Type B pancreatic cell (in vitro differentiated cells): ENCODE data around the gene ABHD2. TPM values are rescaled to one million over a fixed set of nuclear protein-coding genes. Genes with fewer than 3 reads are reported as not detected.

Experiments used
- DNase-seq: peaks from one replicate; pipeline ENCODE4 v3.0.0; 2021; ENCODE audit warnings: mixed read lengths; ENCODE audit not compliant: unreplicated experiment; ENCODE audit errors: extremely low spot score
- H3K27ac Mint-ChIP-seq: 2 replicates; pipeline ENCODE4 v1.8.0; 2021; ENCODE audit warnings: mild to moderate bottlenecking, mixed read lengths
- H3K27me3 Mint-ChIP-seq: 2 replicates; pipeline ENCODE4 v1.8.0; 2021; ENCODE audit warnings: mixed read lengths
- H3K36me3 Mint-ChIP-seq: 2 replicates; pipeline ENCODE4 v1.8.0; 2021; ENCODE audit warnings: mixed read lengths
- H3K4me1 Mint-ChIP-seq: one replicate; pipeline ENCODE4 v1.8.0; 2021; ENCODE audit warnings: mixed read lengths; ENCODE audit not compliant: unreplicated experiment
- H3K4me3 Mint-ChIP-seq: 2 replicates; pipeline ENCODE4 v1.8.0; 2021; ENCODE audit warnings: mild to moderate bottlenecking, mixed read lengths
- H3K9me3 Mint-ChIP-seq: 2 replicates; pipeline ENCODE4 v1.8.0; 2021; ENCODE audit warnings: mixed read lengths
- total RNA-seq: library from RNA; stranded (reverse); gene quantifications from 2 replicates; pipeline ENCODE4 v1.2.1, GENCODE V29; 2021; ENCODE audit warnings: low replicate concordance
- TF ChIP-seq, protein P1 (sequence below): fragments of 200-600 bp; sonication (generic); conservative IDR thresholded peaks from 2 replicates; pipeline ENCODE4 v1.5.0; 2021; ENCODE audit warnings: antibody characterized with exemption, mild to moderate bottlenecking

Gene ABHD2
- total RNA-seq, 1 donor from 2014 or later = 55.4 TPM

- no peaks in the 10 kb centered on the region for H3K27me3 Mint-ChIP-seq
- TF ChIP-seq, protein P1, sequence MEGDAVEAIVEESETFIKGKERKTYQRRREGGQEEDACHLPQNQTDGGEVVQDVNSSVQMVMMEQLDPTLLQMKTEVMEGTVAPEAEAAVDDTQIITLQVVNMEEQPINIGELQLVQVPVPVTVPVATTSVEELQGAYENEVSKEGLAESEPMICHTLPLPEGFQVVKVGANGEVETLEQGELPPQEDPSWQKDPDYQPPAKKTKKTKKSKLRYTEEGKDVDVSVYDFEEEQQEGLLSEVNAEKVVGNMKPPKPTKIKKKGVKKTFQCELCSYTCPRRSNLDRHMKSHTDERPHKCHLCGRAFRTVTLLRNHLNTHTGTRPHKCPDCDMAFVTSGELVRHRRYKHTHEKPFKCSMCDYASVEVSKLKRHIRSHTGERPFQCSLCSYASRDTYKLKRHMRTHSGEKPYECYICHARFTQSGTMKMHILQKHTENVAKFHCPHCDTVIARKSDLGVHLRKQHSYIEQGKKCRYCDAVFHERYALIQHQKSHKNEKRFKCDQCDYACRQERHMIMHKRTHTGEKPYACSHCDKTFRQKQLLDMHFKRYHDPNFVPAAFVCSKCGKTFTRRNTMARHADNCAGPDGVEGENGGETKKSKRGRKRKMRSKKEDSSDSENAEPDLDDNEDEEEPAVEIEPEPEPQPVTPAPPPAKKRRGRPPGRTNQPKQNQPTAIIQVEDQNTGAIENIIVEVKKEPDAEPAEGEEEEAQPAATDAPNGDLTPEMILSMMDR = no peak
- no peaks in the 10 kb centered on the region for H3K9me3 Mint-ChIP-seq
- no peak overlapping the region for H3K4me3 Mint-ChIP-seq
- no peak for DNase-seq
- no peak overlapping the region for H3K27ac Mint-ChIP-seq
- H3K36me3 Mint-ChIP-seq = peaks cover 4% of the 10 kb centered on the region
- peaks cover 50% of the 10 kb centered on the region for H3K4me1 Mint-ChIP-seq
Observed at GRCh38 chr15:89111352-89111751, 23.1 kb downstream of the ABHD2 start.

- H3K4me1 Mint-ChIP-seq = peaks cover 50% of the 10 kb centered on the region
- TF ChIP-seq, protein P1 = no peak
- H3K27ac Mint-ChIP-seq = peak overlapping the region; percentile 58
- no peak for DNase-seq
- H3K27me3 Mint-ChIP-seq = no peaks in the 10 kb centered on the region
- H3K4me3 Mint-ChIP-seq = no peak overlapping the region
- H3K36me3 Mint-ChIP-seq = peaks cover 6% of the 10 kb centered on the region
- no peaks in the 10 kb centered on the region for H3K9me3 Mint-ChIP-seq
Observed at GRCh38 chr15:89111961-89112340, 23.7 kb downstream of the ABHD2 start.

GRCh38 chr15:89112341-89112971 lies 24.2 kb downstream of the ABHD2 start:
- no peak for DNase-seq
- Mint-ChIP-seq H3K9me3 (no peaks in the 10 kb centered on the region), H3K4me1 (peaks cover 48% of the 10 kb centered on the region), H3K4me3 (no peak overlapping the region), H3K27ac (peak overlapping the region; percentile 58), H3K36me3 (peaks cover 8% of the 10 kb centered on the region), H3K27me3 (no peaks in the 10 kb centered on the region)
- TF ChIP-seq, protein P1 = no peak

GRCh38 chr15:89113296-89114024 lies 25.2 kb downstream of the ABHD2 start:
- Mint-ChIP-seq H3K27ac (peak overlapping the region; percentile 58), H3K4me3 (no peak overlapping the region), H3K36me3 (peaks cover 11% of the 10 kb centered on the region), H3K9me3 (no peaks in the 10 kb centered on the region), H3K4me1 (peaks cover 40% of the 10 kb centered on the region), H3K27me3 (no peaks in the 10 kb centered on the region)
- no peak for DNase-seq
- TF ChIP-seq, protein P1 = no peak

GRCh38 chr15:89114990-89115389 lies 26.7 kb downstream of the ABHD2 start:
- Mint-ChIP-seq H3K4me1 (peaks cover 48% of the 10 kb centered on the region), H3K27me3 (no peaks in the 10 kb centered on the region), H3K4me3 (peak overlapping the region; percentile 42), H3K27ac (peak overlapping the region; percentile 58), H3K9me3 (no peaks in the 10 kb centered on the region), H3K36me3 (peaks cover 11% of the 10 kb centered on the region)
- DNase-seq = no peak
- TF ChIP-seq, protein P1 = no peak
